ENCODE data around the gene HERC3. TPM values are rescaled to one million over a fixed set of nuclear protein-coding genes. Genes with fewer than 3 reads are reported as not detected.

The HERC3 gene
- total RNA-seq, 1 donor from 2014 or later: 8.5 TPM

GRCh38 chr4:88672987-88673386 is 80.7 kb downstream of the HERC3 start:
- Histone ChIP-seq H3K4me1 (ENCODE audit: insufficient read depth, low read length) (peaks cover 5% of the 10 kb centered on the region), H3K27me3 (ENCODE audit: insufficient read depth, low read length) (no peaks in the 10 kb centered on the region), H2AFZ (ENCODE audit: low read depth, low read length) (no peak overlapping the region), H3K9me3 (ENCODE audit: insufficient read depth, low read depth, low read length) (no peaks in the 10 kb centered on the region), H3K4me2 (ENCODE audit: low read length) (no peak overlapping the region), H4K20me1 (ENCODE audit: insufficient read depth, low read length) (no peaks in the 10 kb centered on the region), H3K27ac (ENCODE audit: low read depth, low read length) (no peak overlapping the region), H3K79me2 (ENCODE audit: insufficient read depth, low read length) (no peaks in the 10 kb centered on the region), H3K9ac (ENCODE audit: low read length) (no peak overlapping the region), H3K4me3 (ENCODE audit: insufficient read depth, low read depth, low read length) (no peak overlapping the region), H3K36me3 (ENCODE audit: insufficient read depth, low read length) (no peaks in the 10 kb centered on the region)
- no peaks in the 10 kb centered on the region for H3K9me3 Mint-ChIP-seq (ENCODE audit: unreplicated experiment)
- H3K4me3 Mint-ChIP-seq (ENCODE audit: unreplicated experiment): no peak overlapping the region
- FAIRE-seq (no peak), DNase-seq (ENCODE audit: low read depth) (no peak)
- TF ChIP-seq CTCF (IDR thresholded peaks at IDR 0.05; ENCODE audit: insufficient read depth, low read depth, low read length) (peak; percentile 79), EZH2 (IDR thresholded peaks at IDR 0.05; ENCODE audit: insufficient read depth, low read length) (no peak)
- no peaks in the 10 kb centered on the region for H3K36me3 Mint-ChIP-seq (ENCODE audit: low read depth, unreplicated experiment)
- no peak overlapping the region for H3K27ac Mint-ChIP-seq (ENCODE audit: unreplicated experiment)
- no peaks in the 10 kb centered on the region for H3K27me3 Mint-ChIP-seq (ENCODE audit: low read depth, unreplicated experiment)
- H3K4me1 Mint-ChIP-seq (ENCODE audit: low read depth, unreplicated experiment): peaks cover 7% of the 10 kb centered on the region

- Mint-ChIP-seq H3K4me3 (ENCODE audit: unreplicated experiment) (no peak overlapping the region), H3K27me3 (ENCODE audit: low read depth, unreplicated experiment) (no peaks in the 10 kb centered on the region), H3K9me3 (ENCODE audit: unreplicated experiment) (no peaks in the 10 kb centered on the region), H3K36me3 (ENCODE audit: low read depth, unreplicated experiment) (no peaks in the 10 kb centered on the region), H3K4me1 (ENCODE audit: low read depth, unreplicated experiment) (peaks cover 7% of the 10 kb centered on the region), H3K27ac (ENCODE audit: unreplicated experiment) (no peak overlapping the region)
- no peaks in the 10 kb centered on the region for H3K9me3 ChIP-seq (ENCODE audit: insufficient read depth, low read depth, low read length)
- no peaks in the 10 kb centered on the region for H3K79me2 ChIP-seq (ENCODE audit: insufficient read depth, low read length)
- H3K27me3 ChIP-seq (ENCODE audit: insufficient read depth, low read length): no peaks in the 10 kb centered on the region
- H3K9ac ChIP-seq (ENCODE audit: low read length): no peak overlapping the region
- TF ChIP-seq EZH2 (IDR thresholded peaks at IDR 0.05; ENCODE audit: insufficient read depth, low read length) (no peak), CTCF (IDR thresholded peaks at IDR 0.05; ENCODE audit: insufficient read depth, low read depth, low read length) (no peak)
- no peak for FAIRE-seq
- no peaks in the 10 kb centered on the region for H3K36me3 ChIP-seq (ENCODE audit: insufficient read depth, low read length)
- no peaks in the 10 kb centered on the region for H4K20me1 ChIP-seq (ENCODE audit: insufficient read depth, low read length)
- no peak overlapping the region for H2AFZ ChIP-seq (ENCODE audit: low read depth, low read length)
- DNase-seq (ENCODE audit: low read depth): no peak
- H3K4me3 ChIP-seq (ENCODE audit: insufficient read depth, low read depth, low read length): no peak overlapping the region
- peaks cover 5% of the 10 kb centered on the region for H3K4me1 ChIP-seq (ENCODE audit: insufficient read depth, low read length)
- no peak overlapping the region for H3K4me2 ChIP-seq (ENCODE audit: low read length)
- H3K27ac ChIP-seq (ENCODE audit: low read depth, low read length): peak overlapping the region; percentile 4
Observed at GRCh38 chr4:88673886-88674285, 81.6 kb downstream of the HERC3 start.

GRCh38 chr4:88674565-88674964 is 82.3 kb downstream of the HERC3 start:
- H3K9ac ChIP-seq (ENCODE audit: low read length): no peak overlapping the region
- TF ChIP-seq CTCF (IDR thresholded peaks at IDR 0.05; ENCODE audit: insufficient read depth, low read depth, low read length): no peak
- TF ChIP-seq EZH2 (IDR thresholded peaks at IDR 0.05; ENCODE audit: insufficient read depth, low read length): no peak
- no peak overlapping the region for H3K4me3 ChIP-seq (ENCODE audit: insufficient read depth, low read depth, low read length)
- H2AFZ ChIP-seq (ENCODE audit: low read depth, low read length): no peak overlapping the region
- H3K36me3 ChIP-seq (ENCODE audit: insufficient read depth, low read length): no peaks in the 10 kb centered on the region
- H3K27me3 ChIP-seq (ENCODE audit: insufficient read depth, low read length): no peaks in the 10 kb centered on the region
- FAIRE-seq (peak; percentile 65), DNase-seq (ENCODE audit: low read depth) (peak; percentile 61)
- no peaks in the 10 kb centered on the region for H3K9me3 Mint-ChIP-seq (ENCODE audit: unreplicated experiment)
- H3K36me3 Mint-ChIP-seq (ENCODE audit: low read depth, unreplicated experiment): no peaks in the 10 kb centered on the region
- H3K27me3 Mint-ChIP-seq (ENCODE audit: low read depth, unreplicated experiment): no peaks in the 10 kb centered on the region
- H3K4me1 Mint-ChIP-seq (ENCODE audit: low read depth, unreplicated experiment): peaks cover 7% of the 10 kb centered on the region
- H3K27ac ChIP-seq (ENCODE audit: low read depth, low read length): peak overlapping the region; percentile 44
- no peaks in the 10 kb centered on the region for H4K20me1 ChIP-seq (ENCODE audit: insufficient read depth, low read length)
- H3K9me3 ChIP-seq (ENCODE audit: insufficient read depth, low read depth, low read length): no peaks in the 10 kb centered on the region
- H3K4me3 Mint-ChIP-seq (ENCODE audit: unreplicated experiment): no peak overlapping the region
- H3K4me2 ChIP-seq (ENCODE audit: low read length): no peak overlapping the region
- H3K4me1 ChIP-seq (ENCODE audit: insufficient read depth, low read length): peaks cover 5% of the 10 kb centered on the region
- H3K27ac Mint-ChIP-seq (ENCODE audit: unreplicated experiment): no peak overlapping the region
- no peaks in the 10 kb centered on the region for H3K79me2 ChIP-seq (ENCODE audit: insufficient read depth, low read length)
